Testis (tissue), 2 donors: Measurements from ENCODE around the gene KRTAP3-2.

ENCODE experiments used
- POLR2A ChIP-seq: fragments of 450-650 bp; IDR thresholded peaks from one replicate; pipeline ENCODE4 v1.6.1; 2017; ENCODE audit warnings: antibody characterized with exemption, mild to moderate bottlenecking, moderate library complexity
- TF ChIP-seq, protein P1 (sequence below), 3 experiments: fragments of 450-650 bp in 2 of 3; fragments of 200-600 bp in 1 of 3; sonication (generic) in 1 of 3; IDR thresholded peaks; one replicate each; pipeline ENCODE4 v1.5.1; 2016 to 2019; ENCODE audit warnings: antibody characterized with exemption in 3 of 3, mild to moderate bottlenecking in 2 of 3, moderate library complexity in 1 of 3

DNA sequence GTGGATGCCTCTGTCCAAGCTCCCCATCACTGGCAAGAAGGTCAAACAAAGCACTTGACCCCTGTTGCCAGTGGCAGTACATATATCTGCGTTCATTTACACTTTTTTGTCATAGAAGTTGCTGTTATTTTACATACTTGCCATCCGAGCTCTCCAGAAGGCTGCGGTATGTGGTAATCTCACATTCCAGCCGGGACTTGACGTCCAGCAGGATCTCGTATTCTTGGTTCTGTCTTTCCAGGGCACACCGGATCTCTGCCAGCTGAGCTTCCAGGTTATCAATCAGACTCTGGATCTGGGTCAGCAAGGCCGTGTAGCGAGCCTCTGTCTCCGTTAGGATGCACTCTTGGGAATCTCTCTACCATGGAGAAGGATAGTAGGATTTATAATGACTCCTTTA, 39.6 kb downstream of the KRTAP3-2 start:
- TF ChIP-seq, protein P1, sequence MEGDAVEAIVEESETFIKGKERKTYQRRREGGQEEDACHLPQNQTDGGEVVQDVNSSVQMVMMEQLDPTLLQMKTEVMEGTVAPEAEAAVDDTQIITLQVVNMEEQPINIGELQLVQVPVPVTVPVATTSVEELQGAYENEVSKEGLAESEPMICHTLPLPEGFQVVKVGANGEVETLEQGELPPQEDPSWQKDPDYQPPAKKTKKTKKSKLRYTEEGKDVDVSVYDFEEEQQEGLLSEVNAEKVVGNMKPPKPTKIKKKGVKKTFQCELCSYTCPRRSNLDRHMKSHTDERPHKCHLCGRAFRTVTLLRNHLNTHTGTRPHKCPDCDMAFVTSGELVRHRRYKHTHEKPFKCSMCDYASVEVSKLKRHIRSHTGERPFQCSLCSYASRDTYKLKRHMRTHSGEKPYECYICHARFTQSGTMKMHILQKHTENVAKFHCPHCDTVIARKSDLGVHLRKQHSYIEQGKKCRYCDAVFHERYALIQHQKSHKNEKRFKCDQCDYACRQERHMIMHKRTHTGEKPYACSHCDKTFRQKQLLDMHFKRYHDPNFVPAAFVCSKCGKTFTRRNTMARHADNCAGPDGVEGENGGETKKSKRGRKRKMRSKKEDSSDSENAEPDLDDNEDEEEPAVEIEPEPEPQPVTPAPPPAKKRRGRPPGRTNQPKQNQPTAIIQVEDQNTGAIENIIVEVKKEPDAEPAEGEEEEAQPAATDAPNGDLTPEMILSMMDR (IDR thresholded peaks at IDR 0.05), result no peak
- no peak for TF ChIP-seq POLR2A
